Neural cell (in vitro differentiated cells): Measurements from ENCODE around the gene GINS1. TPM values are rescaled to one million over a fixed set of nuclear protein-coding genes. Genes with fewer than 3 reads are reported as not detected.

Experiments
- H2AFZ ChIP-seq: fragments of 200-600, 300-800 bp; sonication (generic), shearing (Covaris generic); 2 replicates; pipeline ENCODE4 v1.6.0; 2014; ENCODE audit warnings: low read depth, mild to moderate bottlenecking, antibody characterized with exemption, low read length, moderate library complexity
- H3F3A ChIP-seq: fragments of 200-600 bp; shearing (Covaris generic); 2 replicates; pipeline ENCODE4 v1.6.1; 2016; ENCODE audit warnings: mild to moderate bottlenecking, moderate library complexity, mixed read lengths, antibody characterized with exemption, low read length; ENCODE audit not compliant: insufficient read depth, poor library complexity, severe bottlenecking
- H3K27ac ChIP-seq: fragments of 200-600, 300-800 bp; sonication (generic), shearing (Covaris generic); 2 replicates; pipeline ENCODE4 v1.5.1; 2014; ENCODE audit warnings: mild to moderate bottlenecking, low read length, moderate library complexity
- H3K27me3 ChIP-seq: fragments of 300-800, 200-600 bp; sonication (generic), shearing (Covaris generic); 2 replicates; pipeline ENCODE4 v1.6.0; 2014; ENCODE audit warnings: mild to moderate bottlenecking, low read depth, low read length, moderate library complexity; ENCODE audit not compliant: insufficient read depth
- H3K36me3 ChIP-seq: fragments of 300-800, 200-600 bp; sonication (generic), shearing (Covaris generic); 2 replicates; pipeline ENCODE4 v1.5.1; 2014; ENCODE audit warnings: mild to moderate bottlenecking, antibody characterized with exemption, low read length, moderate library complexity; ENCODE audit not compliant: insufficient read depth
- H3K4me2 ChIP-seq: fragments of 300-800, 200-600 bp; sonication (generic), shearing (Covaris generic); 2 replicates; pipeline ENCODE4 v1.6.0; 2014; ENCODE audit warnings: mild to moderate bottlenecking, low read length
- H3K4me3 ChIP-seq: fragments of 300-800, 200-600 bp; sonication (generic), shearing (Covaris generic); 2 replicates; pipeline ENCODE4 v1.5.1; 2014; ENCODE audit warnings: mild to moderate bottlenecking, low read length, moderate library complexity
- H3K79me2 ChIP-seq: fragments of 200-600 bp; shearing (Covaris generic); replicated peaks from 2 replicates; pipeline ENCODE4 v1.6.0; 2014; ENCODE audit warnings: mild to moderate bottlenecking, low read length, moderate library complexity; ENCODE audit not compliant: insufficient read depth
- H3K9ac ChIP-seq: fragments of 300-800, 200-600 bp; sonication (generic), shearing (Covaris generic); 2 replicates; pipeline ENCODE4 v1.6.1; 2016; ENCODE audit warnings: mild to moderate bottlenecking, low read length, mixed read lengths
- H3K9me2 ChIP-seq: fragments of 200-600 bp; shearing (Covaris generic); 2 replicates; pipeline ENCODE4 v1.6.1; 2016; ENCODE audit warnings: mild to moderate bottlenecking, low read length, mixed read lengths; ENCODE audit not compliant: insufficient read depth
- H3K9me3 ChIP-seq: fragments of 200-600, 300-800 bp; sonication (generic), shearing (Covaris generic); 2 replicates; pipeline ENCODE4 v1.6.1; 2016; ENCODE audit warnings: mild to moderate bottlenecking, mixed run types, low read length, moderate library complexity, mixed read lengths
- H4K20me1 ChIP-seq: fragments of 200-600 bp; shearing (Covaris generic); 2 replicates; pipeline ENCODE4 v1.6.1; 2016; ENCODE audit warnings: mild to moderate bottlenecking, mixed run types; ENCODE audit not compliant: insufficient read depth
- EP300 ChIP-seq: fragments of 450-650 bp; conservative IDR thresholded peaks from 2 replicates; pipeline ENCODE4 v1.6.1; 2014; ENCODE audit warnings: antibody characterized with exemption, mild to moderate bottlenecking, moderate library complexity; ENCODE audit not compliant: poor library complexity, severe bottlenecking
- EZH2 ChIP-seq: fragments of 200-600, 300-800 bp; shearing (Covaris generic), sonication (generic); IDR thresholded peaks from 2 replicates; pipeline ENCODE4 v1.6.1; 2014; ENCODE audit warnings: antibody characterized with exemption, low read length, borderline replicate concordance, mild to moderate bottlenecking; ENCODE audit not compliant: insufficient read depth, poor library complexity, severe bottlenecking
- MXI1 ChIP-seq: fragments of 450-650 bp; conservative IDR thresholded peaks from 2 replicates; pipeline ENCODE4 v1.6.1; 2014; ENCODE audit warnings: antibody characterized with exemption, mild to moderate bottlenecking; ENCODE audit not compliant: poor library complexity, severe bottlenecking
- POLR2AphosphoS5 ChIP-seq: IDR thresholded peaks from 2 replicates; pipeline ENCODE4 v1.6.1; 2012
- RAD21 ChIP-seq: fragments of 450-650 bp; conservative IDR thresholded peaks from 2 replicates; pipeline ENCODE4 v1.6.1; 2014; ENCODE audit warnings: antibody characterized with exemption, mild to moderate bottlenecking, moderate library complexity
- SMC3 ChIP-seq: fragments of 450-650 bp; conservative IDR thresholded peaks from 2 replicates; pipeline ENCODE4 v1.6.1; 2014; ENCODE audit warnings: antibody characterized with exemption, mild to moderate bottlenecking, moderate library complexity; ENCODE audit not compliant: poor library complexity
- TAF1 ChIP-seq: IDR thresholded peaks from 2 replicates; pipeline ENCODE4 v1.6.1; 2012; ENCODE audit warnings: low read depth
- polyA plus RNA-seq: library from polyadenylated mRNA; depleted of rRNA; stranded (reverse); fragments of >200 nt; gene quantifications from 2 replicates; pipeline ENCODE4 v1.2.3, GENCODE V29; 2014
- TF ChIP-seq, protein P1 (sequence below): IDR thresholded peaks from 2 replicates; pipeline ENCODE4 v1.6.1; 2012; ENCODE audit warnings: borderline replicate concordance
- TF ChIP-seq, protein P2 (sequence below): fragments of 450-650 bp; IDR thresholded peaks from 2 replicates; pipeline ENCODE4 v1.5.1; 2014; ENCODE audit warnings: antibody characterized with exemption, mild to moderate bottlenecking, moderate library complexity; ENCODE audit not compliant: poor library complexity, severe bottlenecking

The GINS1 gene
- polyA plus RNA-seq, 1 donor from 2014 or later: 4.5 TPM

DNA sequence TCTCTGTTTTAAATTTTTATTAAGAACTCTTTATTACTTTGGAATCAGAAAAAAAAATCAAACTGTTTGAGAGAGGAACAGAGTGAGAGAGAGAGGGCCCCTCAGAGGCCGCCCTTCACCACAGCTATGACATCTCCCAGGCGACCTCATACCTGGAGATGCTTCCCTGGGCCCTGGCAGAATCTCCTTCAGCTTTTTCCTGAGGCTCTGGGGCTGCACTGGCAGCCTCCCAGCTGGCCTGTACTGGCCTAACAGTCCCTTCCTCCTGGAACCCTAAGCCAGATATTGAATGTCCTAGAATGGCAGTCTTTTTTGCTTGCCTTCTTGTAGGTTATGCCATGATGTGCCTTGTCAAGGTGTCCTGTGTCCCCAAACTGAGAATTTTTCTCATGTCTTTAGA lies 30.6 kb upstream of the GINS1 start:
- Histone ChIP-seq H3K4me3 (no peak overlapping the region), H3K9me2 (no peaks in the 10 kb centered on the region), H3K4me2 (no peak overlapping the region), H4K20me1 (no peaks in the 10 kb centered on the region), H2AFZ (no peak overlapping the region), H3K9me3 (no peaks in the 10 kb centered on the region), H3K27ac (no peak overlapping the region), H3K79me2 (peaks cover 19% of the 10 kb centered on the region), H3K36me3 (no peaks in the 10 kb centered on the region), H3K27me3 (no peaks in the 10 kb centered on the region), H3K9ac (no peak overlapping the region), H3F3A (no peaks in the 10 kb centered on the region)
- TF ChIP-seq MXI1 (no peak), POLR2AphosphoS5 (no peak), EP300 (no peak), RAD21 (no peak), SMC3 (no peak), EZH2 (no peak), TAF1 (no peak)
- TF ChIP-seq, protein P1, sequence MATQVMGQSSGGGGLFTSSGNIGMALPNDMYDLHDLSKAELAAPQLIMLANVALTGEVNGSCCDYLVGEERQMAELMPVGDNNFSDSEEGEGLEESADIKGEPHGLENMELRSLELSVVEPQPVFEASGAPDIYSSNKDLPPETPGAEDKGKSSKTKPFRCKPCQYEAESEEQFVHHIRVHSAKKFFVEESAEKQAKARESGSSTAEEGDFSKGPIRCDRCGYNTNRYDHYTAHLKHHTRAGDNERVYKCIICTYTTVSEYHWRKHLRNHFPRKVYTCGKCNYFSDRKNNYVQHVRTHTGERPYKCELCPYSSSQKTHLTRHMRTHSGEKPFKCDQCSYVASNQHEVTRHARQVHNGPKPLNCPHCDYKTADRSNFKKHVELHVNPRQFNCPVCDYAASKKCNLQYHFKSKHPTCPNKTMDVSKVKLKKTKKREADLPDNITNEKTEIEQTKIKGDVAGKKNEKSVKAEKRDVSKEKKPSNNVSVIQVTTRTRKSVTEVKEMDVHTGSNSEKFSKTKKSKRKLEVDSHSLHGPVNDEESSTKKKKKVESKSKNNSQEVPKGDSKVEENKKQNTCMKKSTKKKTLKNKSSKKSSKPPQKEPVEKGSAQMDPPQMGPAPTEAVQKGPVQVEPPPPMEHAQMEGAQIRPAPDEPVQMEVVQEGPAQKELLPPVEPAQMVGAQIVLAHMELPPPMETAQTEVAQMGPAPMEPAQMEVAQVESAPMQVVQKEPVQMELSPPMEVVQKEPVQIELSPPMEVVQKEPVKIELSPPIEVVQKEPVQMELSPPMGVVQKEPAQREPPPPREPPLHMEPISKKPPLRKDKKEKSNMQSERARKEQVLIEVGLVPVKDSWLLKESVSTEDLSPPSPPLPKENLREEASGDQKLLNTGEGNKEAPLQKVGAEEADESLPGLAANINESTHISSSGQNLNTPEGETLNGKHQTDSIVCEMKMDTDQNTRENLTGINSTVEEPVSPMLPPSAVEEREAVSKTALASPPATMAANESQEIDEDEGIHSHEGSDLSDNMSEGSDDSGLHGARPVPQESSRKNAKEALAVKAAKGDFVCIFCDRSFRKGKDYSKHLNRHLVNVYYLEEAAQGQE: no peak
- TF ChIP-seq, protein P2, sequence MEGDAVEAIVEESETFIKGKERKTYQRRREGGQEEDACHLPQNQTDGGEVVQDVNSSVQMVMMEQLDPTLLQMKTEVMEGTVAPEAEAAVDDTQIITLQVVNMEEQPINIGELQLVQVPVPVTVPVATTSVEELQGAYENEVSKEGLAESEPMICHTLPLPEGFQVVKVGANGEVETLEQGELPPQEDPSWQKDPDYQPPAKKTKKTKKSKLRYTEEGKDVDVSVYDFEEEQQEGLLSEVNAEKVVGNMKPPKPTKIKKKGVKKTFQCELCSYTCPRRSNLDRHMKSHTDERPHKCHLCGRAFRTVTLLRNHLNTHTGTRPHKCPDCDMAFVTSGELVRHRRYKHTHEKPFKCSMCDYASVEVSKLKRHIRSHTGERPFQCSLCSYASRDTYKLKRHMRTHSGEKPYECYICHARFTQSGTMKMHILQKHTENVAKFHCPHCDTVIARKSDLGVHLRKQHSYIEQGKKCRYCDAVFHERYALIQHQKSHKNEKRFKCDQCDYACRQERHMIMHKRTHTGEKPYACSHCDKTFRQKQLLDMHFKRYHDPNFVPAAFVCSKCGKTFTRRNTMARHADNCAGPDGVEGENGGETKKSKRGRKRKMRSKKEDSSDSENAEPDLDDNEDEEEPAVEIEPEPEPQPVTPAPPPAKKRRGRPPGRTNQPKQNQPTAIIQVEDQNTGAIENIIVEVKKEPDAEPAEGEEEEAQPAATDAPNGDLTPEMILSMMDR: no peak

DNA sequence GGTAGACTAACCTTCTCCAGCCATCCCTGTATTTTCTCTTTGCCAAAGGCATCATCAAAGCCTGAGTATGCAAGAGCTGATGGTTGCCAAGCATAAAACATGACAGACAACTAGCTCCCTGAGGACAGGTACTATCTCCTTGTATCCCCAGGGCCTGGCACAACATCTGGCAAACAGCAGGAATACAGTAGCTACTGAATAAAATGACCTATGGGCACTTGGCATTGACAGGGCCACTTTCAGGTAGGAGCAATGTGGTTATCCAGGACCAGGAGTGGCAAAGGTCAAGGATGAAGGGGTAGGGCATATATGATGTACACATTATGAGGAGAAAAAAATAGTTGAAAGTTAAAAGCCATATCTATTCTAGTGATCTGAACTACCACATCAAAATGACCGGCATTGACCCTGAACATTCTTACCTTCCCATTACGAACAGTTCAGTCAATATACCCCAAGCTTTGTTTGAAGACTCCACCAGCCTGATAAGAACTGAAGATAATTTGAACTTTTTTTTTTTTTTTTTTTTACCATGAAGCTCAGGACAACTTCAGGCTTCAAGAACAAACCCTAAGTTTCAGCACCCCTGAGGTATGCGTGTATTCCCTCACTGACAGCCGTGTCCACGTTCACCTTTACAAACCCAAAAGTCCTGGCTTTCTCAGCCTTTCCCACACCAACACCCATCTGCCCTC lies 29.1 kb upstream of the GINS1 start:
- Histone ChIP-seq H3K4me3 (peak overlapping the region; percentile 44), H3K9ac (no peak overlapping the region), H3K27me3 (no peaks in the 10 kb centered on the region), H3F3A (no peaks in the 10 kb centered on the region), H4K20me1 (no peaks in the 10 kb centered on the region), H2AFZ (no peak overlapping the region), H3K9me2 (no peaks in the 10 kb centered on the region), H3K9me3 (no peaks in the 10 kb centered on the region), H3K79me2 (peaks cover 19% of the 10 kb centered on the region), H3K4me2 (peak overlapping the region; percentile 25), H3K36me3 (no peaks in the 10 kb centered on the region), H3K27ac (peak overlapping the region; percentile 42)
- TF ChIP-seq TAF1 (no peak), EP300 (no peak), SMC3 (no peak), MXI1 (no peak), EZH2 (no peak), POLR2AphosphoS5 (no peak), RAD21 (no peak)
- TF ChIP-seq, protein P2: no peak
- TF ChIP-seq, protein P1: no peak
